ENCODE results near the gene KXD1.
"Not testable (repeated sequence)": the region's sequence is repeated elsewhere in the genome, so short reads cannot be mapped to it uniquely, and the experiment has no call there.

The KXD1 gene

DNA sequence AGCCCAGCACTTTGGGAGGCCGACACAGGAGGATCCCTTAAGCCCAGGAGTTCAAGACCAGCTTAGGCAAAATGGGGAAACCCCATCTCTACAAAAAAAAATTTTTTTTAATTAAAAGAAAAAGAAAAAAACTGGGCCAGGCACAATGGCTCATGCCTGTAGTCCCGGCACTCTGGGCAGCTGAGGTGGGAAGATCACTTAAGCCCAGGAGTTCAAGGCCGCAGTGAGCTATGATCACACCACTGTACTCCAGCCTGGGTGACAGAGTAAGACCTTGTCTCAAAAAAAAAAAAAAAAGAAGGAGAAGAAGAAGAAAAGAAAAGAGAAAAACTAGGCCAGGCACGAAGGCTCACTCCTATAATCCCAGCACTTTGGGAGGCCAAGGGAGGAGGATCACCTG lies 40.1 kb upstream of the KXD1 start:
- TF ChIP-seq, protein P1, sequence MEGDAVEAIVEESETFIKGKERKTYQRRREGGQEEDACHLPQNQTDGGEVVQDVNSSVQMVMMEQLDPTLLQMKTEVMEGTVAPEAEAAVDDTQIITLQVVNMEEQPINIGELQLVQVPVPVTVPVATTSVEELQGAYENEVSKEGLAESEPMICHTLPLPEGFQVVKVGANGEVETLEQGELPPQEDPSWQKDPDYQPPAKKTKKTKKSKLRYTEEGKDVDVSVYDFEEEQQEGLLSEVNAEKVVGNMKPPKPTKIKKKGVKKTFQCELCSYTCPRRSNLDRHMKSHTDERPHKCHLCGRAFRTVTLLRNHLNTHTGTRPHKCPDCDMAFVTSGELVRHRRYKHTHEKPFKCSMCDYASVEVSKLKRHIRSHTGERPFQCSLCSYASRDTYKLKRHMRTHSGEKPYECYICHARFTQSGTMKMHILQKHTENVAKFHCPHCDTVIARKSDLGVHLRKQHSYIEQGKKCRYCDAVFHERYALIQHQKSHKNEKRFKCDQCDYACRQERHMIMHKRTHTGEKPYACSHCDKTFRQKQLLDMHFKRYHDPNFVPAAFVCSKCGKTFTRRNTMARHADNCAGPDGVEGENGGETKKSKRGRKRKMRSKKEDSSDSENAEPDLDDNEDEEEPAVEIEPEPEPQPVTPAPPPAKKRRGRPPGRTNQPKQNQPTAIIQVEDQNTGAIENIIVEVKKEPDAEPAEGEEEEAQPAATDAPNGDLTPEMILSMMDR (IDR thresholded peaks at IDR 0.05; ENCODE audit: low read depth, low read length) = no peak
- H3K4me3 ChIP-seq (ENCODE audit: low read depth, low read length) = no peak overlapping the region

DNA sequence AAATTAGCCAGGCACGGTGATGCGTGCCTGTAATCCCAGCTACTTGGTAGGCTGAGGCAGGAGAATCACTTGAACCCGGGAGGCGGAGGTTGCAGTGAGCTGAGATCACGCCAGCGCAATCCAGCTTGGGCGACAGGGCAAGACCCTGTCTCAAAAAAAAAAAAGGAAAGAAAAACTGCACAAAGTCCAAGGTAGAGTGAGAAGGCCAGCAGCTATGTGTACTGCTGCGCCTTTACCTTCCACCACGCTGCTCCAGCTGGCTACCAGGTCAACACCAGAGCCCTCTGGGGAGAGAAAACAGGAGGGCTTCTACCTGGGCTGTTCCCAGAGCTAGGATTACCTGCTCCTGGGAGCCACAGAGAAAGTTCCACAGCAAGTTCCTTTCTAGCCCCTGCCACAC lies 39.0 kb upstream of the KXD1 start:
- H3K4me3 ChIP-seq (ENCODE audit: low read depth, low read length) = no peak overlapping the region
- TF ChIP-seq, protein P1 (IDR thresholded peaks at IDR 0.05; ENCODE audit: low read depth, low read length) = no peak

DNA sequence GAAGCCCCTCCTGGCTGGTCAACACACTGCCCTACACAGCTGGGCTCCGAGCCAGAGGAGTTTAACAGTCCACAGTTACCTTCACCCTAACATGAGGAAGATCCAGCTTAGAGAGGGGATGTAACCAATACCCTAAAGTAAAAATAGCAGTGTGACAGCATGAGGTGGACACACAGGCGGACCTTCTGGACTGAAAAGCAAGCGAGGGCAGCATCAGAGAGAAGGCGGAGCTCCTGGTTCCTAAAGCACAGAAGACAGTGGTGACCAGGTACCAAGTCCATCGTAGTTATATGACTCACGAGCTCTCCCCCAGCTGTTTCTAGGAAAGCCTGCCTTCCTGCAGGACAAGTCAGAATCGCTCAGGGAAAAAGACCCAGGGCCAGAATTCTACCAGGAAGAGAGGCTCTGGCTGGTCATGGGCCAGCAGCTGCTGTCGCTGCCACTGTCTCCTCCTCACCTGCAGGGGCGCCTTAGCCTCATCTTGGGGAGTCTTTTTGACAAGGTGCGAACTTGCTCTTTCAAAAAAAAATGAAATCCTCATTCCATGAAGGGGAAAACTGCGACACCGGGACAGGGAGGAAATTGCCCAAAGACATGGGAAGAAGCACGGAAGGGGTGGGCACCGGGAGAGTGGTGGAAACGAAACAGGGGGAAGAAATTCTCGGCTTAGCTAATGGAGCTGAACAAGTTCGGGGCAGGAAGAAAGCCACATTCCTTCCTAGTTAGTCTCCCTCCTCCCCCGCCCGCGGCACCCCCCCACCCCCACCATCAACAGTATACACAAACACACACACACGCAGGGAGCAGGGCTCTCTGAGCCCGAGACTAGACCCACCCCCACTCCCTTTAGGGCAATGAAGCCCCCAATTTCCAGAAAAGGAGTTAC lies 37.5 kb upstream of the KXD1 start:
- peak overlapping the region; percentile 83 for H3K4me3 ChIP-seq (ENCODE audit: low read depth, low read length)
- TF ChIP-seq, protein P1 (IDR thresholded peaks at IDR 0.05; ENCODE audit: low read depth, low read length) = peak; percentile 49

DNA sequence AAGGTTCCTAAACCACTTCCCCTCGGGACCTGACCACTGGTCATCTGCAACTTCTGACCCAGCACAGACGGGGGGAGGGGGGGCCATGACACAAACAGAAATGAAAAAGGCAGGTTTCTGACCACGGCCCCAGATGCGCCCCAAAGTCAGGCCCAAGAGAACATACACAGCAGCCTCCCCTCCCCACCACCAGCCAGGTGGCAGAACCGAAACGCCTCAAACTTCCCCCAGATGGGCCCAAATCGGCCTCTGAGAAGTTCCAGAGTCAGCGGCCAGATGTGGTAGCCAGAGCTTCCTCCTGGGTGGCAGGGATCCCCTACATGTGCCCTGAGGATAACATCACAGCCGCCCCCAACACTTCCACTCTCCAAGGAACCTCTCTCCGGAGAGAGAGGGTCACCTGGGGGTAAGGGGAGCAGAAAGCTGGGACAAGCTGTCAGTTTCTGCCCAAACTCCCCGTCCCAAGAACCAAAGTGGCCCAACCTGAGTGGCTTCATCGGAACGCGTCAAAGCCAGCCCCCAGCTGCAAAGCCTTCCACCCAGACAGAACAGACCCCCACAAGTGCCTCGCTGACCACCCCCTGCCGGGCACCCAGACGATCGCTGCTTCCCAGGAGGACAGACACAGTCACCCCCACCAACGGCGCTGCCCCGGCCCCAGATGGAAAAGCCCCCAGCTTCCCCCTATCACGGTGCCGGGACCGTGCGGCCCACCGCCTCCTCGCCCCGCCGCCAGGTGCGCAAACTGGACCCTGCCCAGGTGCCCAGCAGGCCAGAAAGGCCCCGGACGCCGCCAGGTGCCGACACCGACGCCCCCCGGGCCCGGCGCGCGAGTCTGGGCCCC lies 36.6 kb upstream of the KXD1 start:
- TF ChIP-seq, protein P1 (IDR thresholded peaks at IDR 0.05; ENCODE audit: low read depth, low read length) = no peak
- H3K4me3 ChIP-seq (ENCODE audit: low read depth, low read length) = peak overlapping the region; percentile 83

DNA sequence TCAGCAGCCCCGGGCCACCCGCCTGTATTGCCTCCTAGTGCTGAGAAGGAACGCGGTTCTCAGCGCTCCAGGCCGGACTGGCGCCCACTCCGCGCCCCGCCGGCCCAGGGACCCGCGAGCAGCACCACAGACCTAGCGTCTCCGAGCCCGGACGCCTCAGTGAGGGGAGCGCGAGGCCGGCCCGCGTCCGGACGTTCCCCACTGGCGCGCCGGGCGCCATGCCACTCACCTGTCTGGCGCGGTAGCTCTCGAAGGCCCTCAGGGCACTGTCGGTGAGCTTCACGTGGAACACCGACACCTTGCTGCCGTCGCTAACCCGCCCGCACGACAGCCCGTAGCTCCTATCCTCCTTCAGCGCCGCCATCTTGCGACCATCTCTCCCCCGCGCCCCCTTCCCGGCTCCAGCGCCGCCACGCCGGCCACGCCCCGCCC lies 36.0 kb upstream of the KXD1 start, which contains the start of gene ELL:
Gene ELL, minus strand, starts transcription at position 379 of the 432 bp plus-strand sequence. Its CDS starts 15 bp downstream, at position 364.
- TF ChIP-seq, protein P1 (IDR thresholded peaks at IDR 0.05; ENCODE audit: low read depth, low read length) = no peak
- peak within 1 kb of the TSS; percentile 83 for H3K4me3 ChIP-seq (ENCODE audit: low read depth, low read length)

DNA sequence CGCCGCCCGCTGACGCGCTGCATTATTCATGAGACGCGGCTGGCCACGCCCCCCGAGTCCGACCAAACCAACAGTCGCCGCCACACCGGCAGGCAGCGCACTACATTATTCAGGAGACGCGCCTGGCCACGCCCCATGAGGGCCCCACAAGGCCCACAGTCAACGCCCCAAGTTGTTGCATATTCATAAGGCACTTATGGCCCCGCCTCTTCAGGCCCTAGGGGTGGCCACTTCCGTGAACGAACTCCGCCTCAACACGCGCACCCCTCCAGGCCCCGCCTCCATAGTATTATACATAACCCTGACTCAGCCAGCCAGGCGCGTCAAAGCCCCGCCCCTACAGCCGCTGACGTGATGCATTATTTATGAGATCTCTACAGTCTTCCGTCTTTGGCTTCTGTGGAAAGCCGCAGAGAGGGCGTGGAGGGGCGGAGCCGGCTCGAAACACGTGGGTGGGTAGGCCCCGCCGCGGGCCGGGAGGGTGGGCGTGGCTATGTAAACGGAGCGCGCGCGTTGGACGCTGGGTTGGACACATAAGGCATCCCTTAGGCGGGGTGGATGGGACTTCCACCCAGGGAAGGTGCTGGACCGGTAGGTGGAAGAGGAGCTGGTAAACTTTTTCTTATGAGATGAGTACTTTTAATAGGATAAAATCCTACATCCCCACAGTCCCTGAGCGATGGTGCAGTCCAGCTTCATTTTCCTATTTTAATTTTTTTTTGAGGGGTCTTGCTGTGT lies 35.4 kb upstream of the KXD1 start:
- peak overlapping the region; percentile 83 for H3K4me3 ChIP-seq (ENCODE audit: low read depth, low read length)
- TF ChIP-seq, protein P1 (IDR thresholded peaks at IDR 0.05; ENCODE audit: low read depth, low read length) = no peak

DNA sequence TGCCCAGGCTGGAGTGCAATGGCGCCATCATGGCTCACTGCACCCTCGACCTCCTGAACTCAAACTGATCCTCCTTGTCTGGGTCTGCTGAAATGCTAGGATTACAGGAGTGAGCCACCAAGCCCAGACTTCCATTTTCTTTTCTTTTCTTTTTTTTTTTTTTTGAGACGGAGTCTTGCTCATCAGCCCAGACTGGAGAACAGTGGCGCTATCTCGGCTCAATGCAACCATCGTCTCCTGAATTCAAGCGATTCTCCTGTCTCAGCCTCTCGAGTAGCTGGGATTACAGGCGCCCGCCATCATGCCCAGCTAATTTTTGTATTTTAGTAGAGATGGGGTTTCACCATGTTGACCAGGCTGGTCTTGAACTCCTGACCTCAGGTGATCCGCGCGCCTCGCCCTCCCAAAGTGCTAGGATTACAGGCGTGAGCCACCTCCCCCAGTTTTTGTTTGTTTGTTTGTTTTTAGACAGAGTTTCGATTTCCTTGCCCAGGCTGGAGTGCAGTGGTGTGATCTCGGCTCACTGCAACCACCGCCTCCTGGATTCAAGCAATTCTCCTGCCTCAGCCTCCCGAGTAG lies 34.7 kb upstream of the KXD1 start:
- H3K4me3 ChIP-seq (ENCODE audit: low read depth, low read length) = not testable (repeated sequence)

All from WI38 (cell line).